BE2C (cell line): ENCODE data around the gene KCNH2.
A peak's percentile ranks its signal among the peaks of the same experiment; 100 is the strongest.

Source experiments
- DNase-seq: peaks from one replicate; pipeline ENCODE4 v3.0.0-alpha.2; 2020
- H3K27me3 ChIP-seq: fragments of 250-450 bp; sonication (Bioruptor Pico); 2 replicates; pipeline ENCODE4 v1.5.1; 2020; ENCODE audit warnings: mild to moderate bottlenecking
- H3K36me3 ChIP-seq: fragments of 250-450 bp; sonication (Bioruptor Pico); 2 replicates; pipeline ENCODE4 v1.5.1; 2020; ENCODE audit warnings: mild to moderate bottlenecking
- H3K4me1 ChIP-seq: fragments of 250-450 bp; sonication (Bioruptor Pico); 2 replicates; pipeline ENCODE4 v1.5.1; 2020
- H3K4me3 ChIP-seq: 2 replicates; pipeline ENCODE4 v1.5.1; 2011; ENCODE audit warnings: low read depth, low read length
- H3K9me3 ChIP-seq: fragments of 250-450 bp; sonication (Bioruptor Pico); 2 replicates; pipeline ENCODE4 v1.5.1; 2020
- TF ChIP-seq, protein P1 (sequence below): IDR thresholded peaks from 2 replicates; pipeline ENCODE4 v1.5.1; 2012; ENCODE audit warnings: mild to moderate bottlenecking, low read depth, low read length

KCNH2 gene

DNA sequence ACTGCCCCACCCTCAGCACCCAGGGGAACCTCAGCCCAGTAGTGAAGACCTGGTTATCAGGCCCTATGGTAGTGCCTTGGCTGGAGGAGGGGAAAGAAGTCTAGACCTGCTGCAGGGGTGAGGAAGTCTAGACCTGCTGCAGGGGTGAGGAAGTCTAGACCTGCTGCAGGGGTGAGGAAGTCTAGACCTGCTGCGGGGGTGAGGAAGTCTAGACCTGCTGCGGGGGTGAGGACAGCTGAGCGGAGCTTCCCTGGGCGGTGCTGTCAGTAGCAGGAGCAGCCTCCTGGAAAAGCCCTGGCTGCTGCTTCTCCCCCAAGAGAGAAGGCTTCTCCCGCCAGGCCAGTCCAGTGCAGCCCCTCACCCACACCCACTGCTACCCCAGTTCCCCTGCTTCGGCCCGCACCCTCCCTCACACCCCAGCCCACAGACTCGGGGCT is 19.0 kb upstream of the KCNH2 start:
- TF ChIP-seq, protein P1, sequence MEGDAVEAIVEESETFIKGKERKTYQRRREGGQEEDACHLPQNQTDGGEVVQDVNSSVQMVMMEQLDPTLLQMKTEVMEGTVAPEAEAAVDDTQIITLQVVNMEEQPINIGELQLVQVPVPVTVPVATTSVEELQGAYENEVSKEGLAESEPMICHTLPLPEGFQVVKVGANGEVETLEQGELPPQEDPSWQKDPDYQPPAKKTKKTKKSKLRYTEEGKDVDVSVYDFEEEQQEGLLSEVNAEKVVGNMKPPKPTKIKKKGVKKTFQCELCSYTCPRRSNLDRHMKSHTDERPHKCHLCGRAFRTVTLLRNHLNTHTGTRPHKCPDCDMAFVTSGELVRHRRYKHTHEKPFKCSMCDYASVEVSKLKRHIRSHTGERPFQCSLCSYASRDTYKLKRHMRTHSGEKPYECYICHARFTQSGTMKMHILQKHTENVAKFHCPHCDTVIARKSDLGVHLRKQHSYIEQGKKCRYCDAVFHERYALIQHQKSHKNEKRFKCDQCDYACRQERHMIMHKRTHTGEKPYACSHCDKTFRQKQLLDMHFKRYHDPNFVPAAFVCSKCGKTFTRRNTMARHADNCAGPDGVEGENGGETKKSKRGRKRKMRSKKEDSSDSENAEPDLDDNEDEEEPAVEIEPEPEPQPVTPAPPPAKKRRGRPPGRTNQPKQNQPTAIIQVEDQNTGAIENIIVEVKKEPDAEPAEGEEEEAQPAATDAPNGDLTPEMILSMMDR: no peak
- H3K4me1 ChIP-seq: peaks cover 9% of the 10 kb centered on the region
- no peaks in the 10 kb centered on the region for H3K27me3 ChIP-seq
- DNase-seq: no peak
- H3K9me3 ChIP-seq: no peaks in the 10 kb centered on the region
- no peak overlapping the region for H3K4me3 ChIP-seq
- no peaks in the 10 kb centered on the region for H3K36me3 ChIP-seq

DNA sequence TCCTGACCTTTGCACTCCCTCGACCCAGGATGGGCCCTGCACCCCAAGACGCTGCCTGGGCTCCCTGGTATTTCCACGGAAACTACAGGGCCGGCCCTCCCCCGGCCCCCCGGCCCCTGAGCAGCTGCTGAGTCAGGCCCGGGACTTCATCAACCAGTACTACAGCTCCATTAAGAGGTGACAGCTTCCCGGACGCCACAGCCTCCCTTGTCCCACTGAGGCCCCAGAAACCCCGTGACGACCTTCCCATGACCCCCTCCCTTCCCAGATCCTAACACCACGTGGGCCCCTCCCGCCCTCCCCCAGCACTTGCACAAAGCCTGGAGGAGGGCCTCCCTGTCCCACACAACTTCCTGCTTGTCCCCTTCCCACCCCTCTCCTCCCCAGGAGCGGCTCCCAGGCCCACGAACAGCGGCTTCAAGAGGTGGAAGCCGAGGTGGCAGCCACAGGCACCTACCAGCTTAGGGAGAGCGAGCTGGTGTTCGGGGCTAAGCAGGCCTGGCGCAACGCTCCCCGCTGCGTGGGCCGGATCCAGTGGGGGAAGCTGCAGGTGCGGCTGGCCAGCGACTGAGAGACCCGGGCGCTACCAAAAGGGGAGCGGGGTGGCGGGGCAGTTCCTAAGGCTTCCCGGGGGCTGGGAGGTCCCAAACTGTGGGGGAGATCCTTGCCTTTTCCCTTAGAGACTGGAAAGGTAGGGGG is 18.4 kb upstream of the KCNH2 start:
- no peak overlapping the region for H3K4me3 ChIP-seq
- no peak for DNase-seq
- no peaks in the 10 kb centered on the region for H3K27me3 ChIP-seq
- no peaks in the 10 kb centered on the region for H3K36me3 ChIP-seq
- TF ChIP-seq, protein P1: no peak
- no peaks in the 10 kb centered on the region for H3K9me3 ChIP-seq
- peaks cover 9% of the 10 kb centered on the region for H3K4me1 ChIP-seq

DNA sequence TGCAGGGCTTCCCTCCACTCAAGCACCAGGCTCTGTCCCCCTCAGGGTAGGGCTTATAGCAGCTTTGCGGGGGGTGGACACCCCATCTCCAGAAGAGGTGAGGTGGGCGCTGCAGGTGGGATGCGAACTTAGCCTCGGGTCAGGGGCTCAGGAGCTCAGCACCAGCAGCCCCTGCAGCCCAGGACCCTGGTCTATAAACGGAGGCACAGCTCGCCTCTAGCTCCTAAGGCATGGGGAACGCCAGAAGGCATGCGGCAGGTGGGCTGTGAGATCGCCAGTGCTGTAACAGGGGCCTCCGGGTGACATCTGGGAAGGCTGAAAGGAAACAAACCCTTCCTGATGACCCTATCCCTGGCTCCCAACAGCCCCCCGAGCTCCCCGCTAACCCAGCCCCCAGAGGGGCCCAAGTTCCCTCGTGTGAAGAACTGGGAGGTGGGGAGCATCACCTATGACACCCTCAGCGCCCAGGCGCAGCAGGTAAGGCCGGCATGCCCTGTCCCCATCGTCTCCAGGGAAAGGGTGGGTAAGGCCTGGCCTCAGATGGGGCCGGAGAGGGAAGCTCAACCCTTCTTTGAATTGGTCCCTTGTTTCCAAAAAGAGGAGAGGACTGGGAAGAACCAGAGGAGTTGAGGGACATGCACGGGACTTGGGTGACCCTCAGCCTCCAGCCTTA is 16.9 kb upstream of the KCNH2 start:
- no peak for DNase-seq
- no peaks in the 10 kb centered on the region for H3K36me3 ChIP-seq
- H3K27me3 ChIP-seq: no peaks in the 10 kb centered on the region
- H3K4me3 ChIP-seq: no peak overlapping the region
- H3K9me3 ChIP-seq: no peaks in the 10 kb centered on the region
- TF ChIP-seq, protein P1: no peak
- H3K4me1 ChIP-seq: peaks cover 9% of the 10 kb centered on the region

DNA sequence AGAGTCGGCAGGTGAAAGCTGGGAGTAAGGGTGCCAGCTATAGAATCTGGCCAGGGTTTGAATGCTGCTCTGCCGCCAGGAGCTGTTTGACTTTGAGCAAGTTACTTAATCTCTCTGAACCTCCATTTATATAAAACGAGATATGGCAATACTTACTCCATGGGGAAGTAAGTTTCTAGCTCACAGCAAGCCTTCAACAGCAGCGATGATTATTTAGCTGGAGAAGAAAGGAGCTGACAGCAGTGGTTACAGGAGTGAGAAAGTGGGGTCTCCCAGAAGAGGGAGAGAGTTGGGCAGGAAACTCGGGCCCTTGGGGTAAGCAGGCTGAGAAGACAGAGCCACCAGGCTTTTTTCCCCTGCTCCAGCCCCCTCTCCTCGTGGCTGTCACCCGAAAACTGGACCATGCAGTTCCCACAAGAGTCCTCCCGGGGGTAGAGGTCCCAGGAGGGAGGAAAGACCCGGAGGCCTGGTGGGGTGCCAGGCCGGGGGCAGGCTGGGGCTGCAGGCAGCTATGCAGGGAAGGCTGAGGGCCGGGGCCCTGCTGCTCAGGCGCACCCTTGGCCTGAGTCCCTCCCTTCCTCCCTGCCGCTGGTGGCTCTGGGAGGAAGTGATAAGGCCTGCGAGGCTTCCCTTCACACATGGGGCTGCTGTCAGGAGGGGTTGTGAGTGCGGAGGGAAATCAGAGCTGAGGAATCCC is 16.2 kb upstream of the KCNH2 start:
- Histone ChIP-seq H3K36me3 (no peaks in the 10 kb centered on the region), H3K27me3 (no peaks in the 10 kb centered on the region), H3K4me3 (no peak overlapping the region), H3K9me3 (no peaks in the 10 kb centered on the region), H3K4me1 (peaks cover 9% of the 10 kb centered on the region)
- DNase-seq: peak; percentile 58
- TF ChIP-seq, protein P1: no peak

DNA sequence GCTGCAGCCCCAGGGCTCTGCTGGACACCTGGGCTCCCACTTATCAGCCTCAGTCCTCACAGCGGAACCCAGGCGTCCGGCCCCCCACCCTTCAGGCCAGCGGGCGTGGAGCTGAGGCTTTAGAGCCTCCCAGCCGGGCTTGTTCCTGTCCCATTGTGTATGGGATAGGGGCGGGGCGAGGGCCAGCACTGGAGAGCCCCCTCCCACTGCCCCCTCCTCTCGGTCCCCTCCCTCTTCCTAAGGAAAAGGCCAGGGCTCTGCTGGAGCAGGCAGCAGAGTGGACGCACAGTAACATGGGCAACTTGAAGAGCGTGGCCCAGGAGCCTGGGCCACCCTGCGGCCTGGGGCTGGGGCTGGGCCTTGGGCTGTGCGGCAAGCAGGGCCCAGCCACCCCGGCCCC is 15.4 kb upstream of the KCNH2 start:
- H3K36me3 ChIP-seq: no peaks in the 10 kb centered on the region
- TF ChIP-seq, protein P1: no peak
- no peak overlapping the region for H3K4me3 ChIP-seq
- H3K27me3 ChIP-seq: no peaks in the 10 kb centered on the region
- DNase-seq: no peak
- peaks cover 9% of the 10 kb centered on the region for H3K4me1 ChIP-seq
- H3K9me3 ChIP-seq: no peaks in the 10 kb centered on the region
